ENCODE results near the gene ADAMTS6.
"Not testable (repeated sequence)": the region's sequence is repeated elsewhere in the genome, so short reads cannot be mapped to it uniquely, and the experiment has no call there.

Gene ADAMTS6

DNA sequence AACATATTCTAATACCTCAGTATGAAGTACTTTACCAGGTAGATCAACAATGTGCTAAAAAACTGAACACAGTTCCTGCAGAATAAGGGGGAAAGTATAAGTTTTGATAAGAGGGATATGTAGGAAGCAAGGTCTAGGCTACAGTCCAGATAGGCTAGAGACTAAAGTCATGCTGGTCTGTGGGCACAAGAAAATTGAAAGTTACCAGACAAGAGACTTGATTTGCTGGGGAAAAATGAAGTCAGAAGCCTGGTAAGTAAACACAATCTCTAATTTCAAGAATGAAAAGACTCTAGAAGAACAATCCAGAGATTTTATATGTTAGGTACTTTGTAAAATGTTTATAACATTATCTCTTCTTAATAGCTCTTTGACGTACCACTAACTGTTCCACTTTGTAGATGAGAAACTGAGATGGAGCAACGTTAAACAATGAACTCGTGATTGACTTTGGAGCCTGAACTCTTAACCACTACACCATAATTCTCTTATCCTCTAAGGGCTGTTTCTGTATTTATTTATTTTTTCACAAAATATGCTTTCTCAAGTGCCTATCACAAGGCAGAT is 19.5 kb downstream of the ADAMTS6 start:
- no peak for DNase-seq

- no peak for DNase-seq
Measured at GRCh38 chr5:65461490-65461889, 20.2 kb downstream of the ADAMTS6 start.

- DNase-seq, result no peak
Measured at GRCh38 chr5:65459995-65460394, 21.7 kb downstream of the ADAMTS6 start.

- DNase-seq, result no peak
Measured at GRCh38 chr5:65455064-65455463, 26.7 kb downstream of the ADAMTS6 start.

DNA sequence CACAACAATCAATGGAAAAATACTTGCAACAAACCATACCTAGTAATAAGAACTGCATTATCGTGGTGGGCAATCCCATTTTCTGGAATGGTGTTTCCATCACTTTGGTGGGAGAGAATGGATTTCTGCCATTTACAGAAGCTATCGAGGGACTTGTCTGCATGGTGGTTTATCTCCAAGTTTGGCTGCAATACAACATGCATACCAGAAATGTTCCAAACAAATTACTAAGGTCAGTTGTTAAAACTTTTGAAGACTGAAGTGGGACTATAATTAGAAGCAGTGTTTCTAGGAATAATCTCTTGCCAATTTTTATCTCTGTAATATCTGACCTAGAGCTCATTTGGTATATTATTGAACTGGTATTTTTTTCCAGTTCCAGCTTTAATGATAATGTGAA is 30.3 kb downstream of the ADAMTS6 start:
- no peak for DNase-seq

DNA sequence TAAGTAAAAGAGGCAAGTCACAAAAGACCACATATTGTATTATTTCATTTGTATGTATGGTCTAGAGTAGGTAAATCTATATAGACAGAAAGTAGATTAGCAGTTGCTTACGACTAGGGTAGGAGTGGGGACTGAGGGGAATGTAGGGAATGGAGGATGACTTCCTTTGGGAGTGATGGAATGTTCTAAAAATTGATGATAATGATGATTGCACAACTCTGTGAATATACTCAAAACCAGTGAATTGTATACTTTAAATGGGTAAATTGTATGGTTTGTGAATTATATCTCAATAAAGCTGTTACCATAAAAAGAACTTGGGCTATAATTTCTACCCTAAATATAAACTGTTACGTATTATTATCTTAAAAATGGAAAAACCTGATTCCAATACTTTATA is 35.0 kb downstream of the ADAMTS6 start:
- DNase-seq, result no peak

DNA sequence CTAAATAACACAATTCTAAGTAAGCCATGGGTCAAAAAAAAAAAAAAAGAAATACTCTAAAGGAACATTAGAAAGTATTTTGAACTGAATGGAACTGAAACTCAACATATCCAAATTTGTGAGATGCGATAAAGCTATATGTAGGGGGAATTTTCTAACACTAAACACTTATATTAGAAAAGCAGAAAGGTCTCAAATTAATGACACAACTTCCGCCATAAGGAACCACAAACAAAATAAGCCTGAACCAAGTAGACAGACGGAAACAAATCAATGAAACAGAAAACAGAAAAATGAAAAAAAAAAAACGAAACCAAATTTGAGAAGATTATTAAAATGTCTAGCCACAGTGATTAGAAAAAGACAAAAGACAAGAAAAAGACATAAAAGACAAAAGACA is 39.9 kb downstream of the ADAMTS6 start:
- DNase-seq, result no peak

DNA sequence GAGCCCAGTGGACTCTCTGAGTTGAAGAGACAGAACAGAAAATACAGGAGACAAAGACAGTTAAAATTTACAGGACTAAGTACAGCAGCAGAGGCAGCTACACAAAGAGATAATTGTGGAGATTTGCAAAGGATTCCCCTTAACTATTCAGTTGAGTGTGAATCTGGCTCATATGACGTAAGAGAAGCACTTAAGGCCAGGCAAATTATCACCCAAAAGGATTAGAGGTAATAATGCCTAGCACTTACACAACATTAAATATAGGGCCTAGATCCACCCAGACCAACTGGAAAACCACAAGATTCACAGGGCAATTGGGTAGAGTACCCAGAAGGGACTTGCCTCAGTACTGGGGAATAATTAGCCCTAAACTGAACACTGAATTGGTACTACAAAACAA is 41.3 kb downstream of the ADAMTS6 start:
- DNase-seq, result no peak

DNA sequence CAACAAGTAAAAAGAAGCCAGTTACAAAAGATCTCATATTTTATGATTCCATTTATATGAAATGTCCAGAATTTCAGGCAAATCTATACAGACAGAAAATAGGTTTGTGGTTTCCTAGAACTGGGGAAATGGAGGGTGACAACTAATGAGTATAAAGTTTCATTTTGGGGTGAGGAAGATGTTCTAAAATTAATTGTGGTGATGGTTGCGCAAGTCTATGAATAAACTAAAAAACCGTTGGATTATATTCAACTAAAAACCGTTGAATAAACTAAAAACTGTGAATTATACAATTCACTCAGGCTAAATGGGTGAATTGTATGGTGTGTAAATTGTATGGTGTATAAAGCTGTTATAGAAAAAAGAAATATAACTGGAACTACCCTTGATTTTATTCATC is 47.6 kb downstream of the ADAMTS6 start:
- no peak for DNase-seq

DNA sequence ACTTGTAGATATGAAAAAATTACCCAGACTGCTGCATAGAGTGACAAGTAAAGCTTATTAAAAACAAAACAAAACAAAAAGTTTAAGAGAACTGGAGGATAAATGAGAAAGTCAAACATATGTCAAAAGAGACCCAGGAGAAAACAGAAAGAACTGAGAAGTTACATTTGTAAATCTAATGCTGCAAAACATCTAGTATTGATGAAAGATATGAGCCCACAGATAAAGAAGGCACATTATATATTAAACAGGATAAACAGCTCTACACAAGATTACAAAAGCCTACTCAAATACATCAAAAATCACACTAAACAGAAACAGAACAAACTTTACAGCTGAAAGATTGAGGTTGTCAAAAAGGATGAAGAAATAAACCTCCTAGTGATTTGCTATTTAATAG is 55.1 kb downstream of the ADAMTS6 start:
- no peak for DNase-seq

- DNase-seq, result no peak
Measured at GRCh38 chr5:65423623-65424022, 58.1 kb downstream of the ADAMTS6 start.

DNA sequence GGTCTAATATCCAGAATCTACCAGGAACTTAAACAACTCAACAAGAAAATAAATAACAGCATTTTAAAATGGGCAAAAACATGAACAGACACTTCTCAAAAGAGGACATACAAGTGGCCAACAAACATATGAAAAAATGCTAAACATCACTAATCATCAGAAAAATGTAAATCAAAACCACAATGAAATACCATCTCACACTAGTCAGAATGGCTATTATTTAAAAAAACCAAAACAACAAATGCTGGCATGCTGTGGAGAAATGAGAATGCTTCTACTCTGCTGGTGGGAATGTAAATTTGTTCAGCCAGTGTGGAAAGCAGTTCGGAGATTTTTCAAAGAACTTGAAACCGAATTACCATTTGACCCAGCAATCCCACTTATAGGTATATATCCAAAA is 63.1 kb downstream of the ADAMTS6 start:
- DNase-seq, result no peak

DNA sequence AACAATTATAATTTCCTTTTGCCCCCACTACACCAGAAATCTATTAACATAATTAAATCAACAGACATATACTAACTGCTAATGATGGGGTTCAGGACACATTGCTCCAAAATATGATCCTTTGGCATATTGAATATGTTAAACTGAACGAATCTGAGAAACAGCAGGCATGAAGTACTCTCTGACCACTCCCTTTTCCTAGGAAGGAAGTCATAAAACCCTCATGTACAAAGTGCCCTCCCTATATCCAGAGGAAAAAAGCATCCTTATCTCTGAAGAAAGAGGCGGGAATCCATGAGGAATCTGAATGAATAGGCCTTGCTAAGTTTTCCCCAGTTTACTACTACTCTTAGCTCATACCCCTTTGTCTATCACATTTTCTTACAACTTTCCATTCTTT is 67.9 kb downstream of the ADAMTS6 start:
- no peak for DNase-seq

GRCh38 chr5:65412842-65413241 is 68.9 kb downstream of the ADAMTS6 start:
- DNase-seq, result no peak

DNA sequence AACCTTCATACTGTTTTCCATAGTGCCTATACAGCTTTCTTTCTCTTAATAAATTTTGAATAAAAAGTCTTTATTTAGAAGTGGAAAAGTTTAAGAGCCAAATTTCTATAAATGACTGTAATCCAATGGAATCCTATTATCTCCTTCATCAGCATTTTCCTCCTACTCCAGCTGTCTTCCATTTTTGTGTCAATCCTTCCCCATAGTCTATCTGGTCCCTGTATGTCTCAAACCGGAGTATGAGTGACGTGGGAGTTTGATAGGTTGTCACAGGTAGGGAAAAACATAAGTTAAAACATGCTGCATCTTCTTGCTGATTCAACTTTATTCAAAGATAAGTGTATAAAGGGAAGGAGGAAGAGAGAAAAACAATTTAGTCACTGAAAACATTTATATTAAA is 70.4 kb downstream of the ADAMTS6 start:
- no peak for DNase-seq

DNA sequence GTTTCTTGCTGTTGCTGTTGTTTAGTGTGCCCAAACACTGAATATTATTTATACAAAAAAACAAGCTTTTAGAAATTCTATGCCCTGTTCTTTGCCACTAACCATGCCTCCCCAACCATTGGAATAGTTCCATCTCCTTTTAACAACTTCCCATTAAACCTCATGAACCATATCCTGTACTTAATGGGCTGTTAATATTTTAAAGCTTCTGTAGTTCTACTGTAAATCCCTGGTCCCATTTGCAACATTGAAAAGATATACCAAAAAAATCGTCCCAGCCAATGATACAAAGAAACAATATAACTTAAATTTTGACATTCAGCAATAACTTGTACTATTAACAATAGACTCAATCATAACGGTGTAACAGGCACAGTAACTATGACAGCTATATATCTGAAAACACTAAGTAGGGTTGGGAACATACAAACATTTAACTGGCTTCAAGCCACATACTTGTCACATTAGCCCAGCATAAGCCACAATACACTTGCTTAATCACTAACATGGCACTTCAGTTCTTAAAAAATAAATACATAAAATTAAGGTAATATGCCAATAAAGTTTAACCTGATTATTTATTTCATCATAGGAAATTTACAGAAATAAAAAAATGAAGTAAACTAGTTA is 86.1 kb downstream of the ADAMTS6 start:
- DNase-seq, result no peak

- no peak for DNase-seq
Measured at GRCh38 chr5:65394087-65394486, 87.6 kb downstream of the ADAMTS6 start.

GRCh38 chr5:65391591-65391990 is 90.1 kb downstream of the ADAMTS6 start:
- no peak for DNase-seq

GRCh38 chr5:65390208-65390607 is 91.5 kb downstream of the ADAMTS6 start:
- no peak for DNase-seq

DNA sequence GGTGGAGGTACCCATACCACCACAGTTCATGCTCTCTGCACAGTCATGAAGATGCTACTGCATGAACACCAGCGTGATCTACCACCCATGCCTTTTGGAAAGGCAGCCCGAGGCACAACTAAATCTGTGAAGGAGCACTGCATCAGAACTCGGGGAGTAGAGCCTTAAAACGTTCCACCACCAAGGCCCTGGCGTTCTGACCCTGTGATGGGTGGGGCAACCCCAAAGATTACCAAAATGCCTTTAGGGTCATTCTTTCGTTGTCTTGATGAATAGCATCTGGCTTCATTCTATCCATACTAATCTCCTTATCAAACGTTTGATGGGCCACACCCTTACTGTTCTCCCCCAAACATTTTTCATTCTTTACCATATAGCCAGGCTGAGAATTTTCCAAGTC is 97.9 kb downstream of the ADAMTS6 start:
- no peak for DNase-seq

DNA sequence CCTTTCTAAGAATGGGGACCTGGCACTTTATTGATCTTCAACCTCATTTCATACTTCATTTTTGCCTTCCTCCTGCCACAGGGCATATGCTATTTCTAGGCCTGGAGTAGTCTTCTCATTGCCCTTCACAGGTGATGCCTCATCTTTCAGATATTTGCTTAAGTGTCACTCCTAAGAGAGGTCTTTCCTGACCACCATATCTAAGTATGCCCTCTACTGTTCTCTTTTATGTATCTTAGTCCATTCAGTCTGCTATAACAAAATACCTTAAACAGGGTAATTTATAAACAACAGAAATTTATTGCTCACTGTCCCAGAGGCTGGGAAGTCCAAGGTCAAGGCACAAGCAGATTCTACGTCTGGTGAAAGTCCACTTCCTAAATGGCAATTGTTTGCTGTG is 99.1 kb downstream of the ADAMTS6 start:
- no peak for DNase-seq

DNA sequence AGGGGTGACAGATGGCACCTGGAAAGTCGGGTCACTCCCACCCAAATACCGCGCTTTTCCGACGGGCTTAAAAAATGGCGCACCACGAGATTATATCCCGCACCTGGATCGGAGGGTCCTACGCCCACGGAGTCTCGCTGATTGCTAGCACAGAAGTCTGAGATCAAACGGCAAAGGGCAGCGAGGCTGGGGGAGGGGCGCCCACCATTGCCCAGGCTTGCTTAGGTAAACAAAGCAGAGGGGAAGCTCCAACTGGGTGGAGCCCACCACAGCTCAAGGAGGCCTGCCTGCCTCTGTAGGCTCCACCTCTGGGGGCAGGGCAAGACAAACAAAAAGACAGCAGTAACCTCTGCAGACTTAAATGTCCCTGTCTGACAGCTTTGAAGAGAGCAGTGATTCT is 111.2 kb downstream of the ADAMTS6 start:
- not testable (repeated sequence) for DNase-seq

DNA sequence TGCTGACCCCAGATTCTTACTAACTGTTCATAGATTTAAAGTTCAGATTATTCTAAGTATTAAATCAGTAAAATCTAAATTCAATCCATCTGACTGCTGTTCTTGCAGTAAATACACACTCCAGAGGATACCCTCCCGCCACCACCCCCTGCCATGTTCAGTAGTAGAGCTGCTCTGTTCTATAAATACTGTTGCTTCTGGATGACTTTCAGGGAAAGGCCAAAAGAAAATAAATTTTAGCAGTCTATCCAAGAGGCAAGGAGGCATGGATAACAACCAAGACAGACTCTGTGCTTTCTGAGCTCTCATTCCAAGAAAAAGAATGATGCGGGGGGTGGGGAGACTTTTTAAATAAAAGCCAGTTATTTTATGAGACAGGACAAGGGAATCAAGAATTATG is 115.1 kb downstream of the ADAMTS6 start:
- DNase-seq, result no peak

GRCh38 chr5:65364907-65365306 is 116.8 kb downstream of the ADAMTS6 start:
- DNase-seq, result no peak

DNA sequence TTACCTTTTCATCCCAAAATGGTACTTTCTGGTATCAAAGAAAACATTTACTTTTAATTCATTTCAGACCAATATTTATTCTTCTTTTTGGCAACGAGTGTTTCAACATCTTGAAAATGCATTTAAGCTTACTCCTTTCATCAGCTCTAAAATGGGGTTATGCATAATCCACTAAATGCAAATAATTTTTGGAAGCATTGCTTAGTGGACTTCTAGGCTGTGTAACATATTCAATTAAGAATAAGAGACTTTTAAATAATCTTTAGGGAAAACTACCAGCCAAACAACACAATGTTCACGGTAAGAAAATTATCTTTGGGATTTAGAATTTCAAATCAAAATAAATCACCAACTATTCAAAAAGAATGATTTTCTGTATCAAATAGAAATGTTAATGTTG is 118.2 kb downstream of the ADAMTS6 start:
- DNase-seq, result no peak

Measured in stimulated activated CD4-positive, alpha-beta T cell treated with anti-CD3 and anti-CD28 coated beads, Interleukin-4, amount 100 ng/mL, for 4 hours (primary cell).